ENCODE results near the gene CCDC188.

Gene CCDC188

GRCh38 chr22:20150381-20151275 lies at the start of gene CCDC188:
Gene CCDC188, minus strand, starts transcription at chr22:20151055. Its CDS starts 69 bp downstream, at chr22:20150986.
- no peak within 1 kb of the TSS for H3K4me3 ChIP-seq (ENCODE audit: low read depth, low read length)

GRCh38 chr22:20199906-20200305 lies 49.1 kb upstream of the CCDC188 start:
- H3K4me3 ChIP-seq (ENCODE audit: low read depth, low read length): no peak overlapping the region
- no peak for TF ChIP-seq CTCF (IDR thresholded peaks at IDR 0.05; ENCODE audit: borderline replicate concordance, insufficient read depth, low read depth, low read length)

More at GRCh38 chr22:20150381-20151275, at the start of gene CCDC188:
- no peak for TF ChIP-seq CTCF (IDR thresholded peaks at IDR 0.05; ENCODE audit: borderline replicate concordance, insufficient read depth, low read depth, low read length)

- no peak for TF ChIP-seq CTCF (IDR thresholded peaks at IDR 0.05; ENCODE audit: borderline replicate concordance, insufficient read depth, low read depth, low read length)
- no peak overlapping the region for H3K4me3 ChIP-seq (ENCODE audit: low read depth, low read length)
These were observed 48.6 kb upstream of the CCDC188 start for GRCh38 chr22:20199413-20199842.

GRCh38 chr22:20198557-20199319 lies 47.9 kb upstream of the CCDC188 start:
- H3K4me3 ChIP-seq (ENCODE audit: low read depth, low read length): no peak overlapping the region
- no peak for TF ChIP-seq CTCF (IDR thresholded peaks at IDR 0.05; ENCODE audit: borderline replicate concordance, insufficient read depth, low read depth, low read length)

GRCh38 chr22:20197407-20198030 lies 46.7 kb upstream of the CCDC188 start:
- H3K4me3 ChIP-seq (ENCODE audit: low read depth, low read length): no peak overlapping the region
- no peak for TF ChIP-seq CTCF (IDR thresholded peaks at IDR 0.05; ENCODE audit: borderline replicate concordance, insufficient read depth, low read depth, low read length)

GRCh38 chr22:20196094-20196842 lies 45.4 kb upstream of the CCDC188 start:
- H3K4me3 ChIP-seq (ENCODE audit: low read depth, low read length): no peak overlapping the region
- no peak for TF ChIP-seq CTCF (IDR thresholded peaks at IDR 0.05; ENCODE audit: borderline replicate concordance, insufficient read depth, low read depth, low read length)

Measured in GM12875 (cell line).